ENCODE data around the gene PDE3A.
"Not testable (repeated sequence)": the region's sequence is repeated elsewhere in the genome, so short reads cannot be mapped to it uniquely, and the experiment has no call there.

The PDE3A gene

DNA sequence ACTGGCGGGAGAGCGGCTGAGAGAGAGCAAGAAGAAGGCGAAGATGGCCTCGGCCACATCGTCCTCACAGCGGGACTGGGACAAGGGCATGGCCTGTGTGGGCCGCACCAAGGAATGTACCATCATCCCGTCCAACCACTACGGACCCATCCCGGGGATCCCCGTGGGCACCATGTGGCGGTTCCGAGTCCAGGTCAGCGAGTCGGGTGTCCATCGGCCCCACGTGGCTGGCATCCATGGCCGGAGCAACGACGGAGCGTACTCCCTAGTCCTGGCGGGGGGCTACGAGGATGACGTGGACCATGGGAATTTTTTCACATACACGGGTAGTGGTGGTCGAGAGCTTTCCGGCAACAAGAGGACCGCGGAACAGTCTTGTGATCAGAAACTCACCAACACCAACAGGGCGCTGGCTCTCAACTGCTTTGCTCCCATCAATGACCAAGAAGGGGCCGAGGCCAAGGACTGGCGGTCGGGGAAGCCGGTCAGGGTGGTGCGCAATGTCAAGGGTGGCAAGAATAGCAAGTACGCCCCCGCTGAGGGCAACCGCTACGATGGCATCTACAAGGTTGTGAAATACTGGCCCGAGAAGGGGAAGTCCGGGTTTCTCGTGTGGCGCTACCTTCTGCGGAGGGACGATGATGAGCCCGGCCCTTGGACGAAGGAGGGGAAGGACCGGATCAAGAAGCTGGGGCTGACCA lies 183.6 kb downstream of the PDE3A start:
- DNase-seq (ENCODE audit: low read depth), result not testable (repeated sequence)

DNA sequence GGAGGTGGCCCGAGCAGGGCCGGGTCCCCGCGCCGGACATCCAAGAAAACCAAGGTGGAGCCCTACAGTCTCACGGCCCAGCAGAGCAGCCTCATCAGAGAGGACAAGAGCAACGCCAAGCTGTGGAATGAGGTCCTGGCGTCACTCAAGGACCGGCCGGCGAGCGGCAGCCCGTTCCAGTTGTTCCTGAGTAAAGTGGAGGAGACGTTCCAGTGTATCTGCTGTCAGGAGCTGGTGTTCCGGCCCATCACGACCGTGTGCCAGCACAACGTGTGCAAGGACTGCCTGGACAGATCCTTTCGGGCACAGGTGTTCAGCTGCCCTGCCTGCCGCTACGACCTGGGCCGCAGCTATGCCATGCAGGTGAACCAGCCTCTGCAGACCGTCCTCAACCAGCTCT lies 184.2 kb downstream of the PDE3A start:
- not testable (repeated sequence) for DNase-seq (ENCODE audit: low read depth)

DNA sequence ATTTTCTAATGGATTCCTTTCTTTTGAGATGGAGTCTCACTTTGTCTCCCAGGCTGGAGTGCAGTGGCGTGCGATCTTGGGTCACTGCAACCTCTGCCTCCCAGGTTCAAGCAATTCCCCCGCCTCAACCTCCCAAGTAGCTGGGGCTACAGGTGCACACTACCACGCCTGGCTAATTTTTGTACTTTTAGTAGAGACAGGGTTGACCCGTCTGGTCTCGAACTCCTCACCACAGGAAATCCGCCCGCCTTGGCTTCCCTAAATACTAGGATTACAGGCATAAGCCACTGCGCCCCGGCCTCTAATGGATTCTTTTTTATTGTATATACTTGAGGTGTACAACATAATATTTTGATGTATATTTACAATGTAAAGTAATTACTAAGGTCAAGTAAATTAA lies 186.7 kb downstream of the PDE3A start:
- no peak for DNase-seq (ENCODE audit: low read depth)

DNA sequence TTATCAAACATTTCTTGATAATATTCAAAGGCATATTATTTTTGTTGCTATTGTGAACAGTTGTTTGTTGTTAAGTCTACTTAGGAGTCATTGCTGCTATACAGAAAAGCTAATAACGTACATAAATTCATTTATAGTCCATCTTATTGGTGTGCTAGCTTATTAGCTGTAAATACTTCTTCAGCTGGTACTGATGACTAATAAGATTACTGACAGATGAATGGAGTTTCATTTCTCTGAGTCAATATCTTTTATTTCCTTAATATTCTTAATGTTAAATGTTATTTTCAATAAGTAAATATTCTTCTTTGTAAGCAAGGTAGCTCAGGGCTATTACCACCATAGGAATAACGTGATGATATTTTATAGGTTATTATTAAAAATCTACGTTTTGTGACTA lies 187.4 kb downstream of the PDE3A start:
- no peak for DNase-seq (ENCODE audit: low read depth)

DNA sequence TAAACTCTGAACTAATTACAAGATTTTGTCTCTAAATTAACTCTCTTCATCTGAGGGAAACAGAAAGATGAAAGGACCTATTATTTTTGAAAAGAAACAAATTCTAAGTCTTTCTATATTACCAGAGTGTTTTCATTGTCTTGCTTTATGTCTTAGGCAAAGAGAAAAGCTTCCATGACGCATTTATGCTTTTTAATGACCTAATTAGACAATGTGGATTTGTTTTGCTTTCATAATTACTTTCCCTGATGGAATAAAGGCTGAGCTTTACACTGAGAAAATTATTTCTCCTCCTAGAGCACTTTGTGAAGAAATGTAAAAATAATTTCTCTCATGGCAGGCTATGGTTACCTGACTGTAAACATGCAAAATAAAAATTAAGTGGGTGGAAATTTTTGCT lies 188.8 kb downstream of the PDE3A start:
- no peak for DNase-seq (ENCODE audit: low read depth)

DNA sequence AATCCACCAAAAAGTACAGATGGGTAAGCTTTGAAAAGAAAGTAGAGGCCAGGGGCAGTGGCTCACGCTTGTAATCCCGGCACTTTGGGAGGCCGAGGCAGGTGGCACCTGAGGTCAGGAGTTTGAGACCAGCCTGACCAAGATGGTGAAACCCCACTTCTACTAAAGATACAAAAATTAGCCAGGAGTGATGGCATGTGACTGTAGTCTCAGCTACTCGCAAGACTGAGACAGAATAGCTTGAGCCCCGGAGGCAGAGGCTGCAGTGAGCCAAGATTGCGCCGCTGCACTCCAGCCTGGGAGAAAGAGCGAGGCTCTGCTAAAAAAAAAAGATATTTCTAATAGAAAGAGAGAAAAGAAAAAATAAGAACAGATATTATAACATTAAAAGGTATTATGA lies 192.6 kb downstream of the PDE3A start:
- no peak for DNase-seq (ENCODE audit: low read depth)

DNA sequence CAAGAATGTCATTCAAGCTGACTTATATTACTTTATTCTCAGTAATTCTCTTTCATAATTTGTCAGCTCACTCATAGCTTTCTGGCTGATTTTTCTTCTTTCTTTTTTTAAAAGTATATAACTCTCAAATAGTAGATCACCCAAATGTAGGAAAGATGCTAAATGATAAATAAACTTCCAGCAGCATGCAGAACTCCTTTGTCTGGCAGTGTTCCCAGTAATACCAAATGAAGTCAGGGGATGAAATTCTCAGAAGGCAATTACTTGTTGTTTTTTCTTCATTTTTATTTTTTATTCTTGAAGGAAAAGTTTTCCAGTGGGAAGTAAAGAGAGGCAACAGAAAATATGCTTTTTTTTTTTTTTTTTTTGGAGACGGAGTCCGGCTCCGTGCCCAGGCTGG lies 193.5 kb downstream of the PDE3A start:
- no peak for DNase-seq (ENCODE audit: low read depth)

DNA sequence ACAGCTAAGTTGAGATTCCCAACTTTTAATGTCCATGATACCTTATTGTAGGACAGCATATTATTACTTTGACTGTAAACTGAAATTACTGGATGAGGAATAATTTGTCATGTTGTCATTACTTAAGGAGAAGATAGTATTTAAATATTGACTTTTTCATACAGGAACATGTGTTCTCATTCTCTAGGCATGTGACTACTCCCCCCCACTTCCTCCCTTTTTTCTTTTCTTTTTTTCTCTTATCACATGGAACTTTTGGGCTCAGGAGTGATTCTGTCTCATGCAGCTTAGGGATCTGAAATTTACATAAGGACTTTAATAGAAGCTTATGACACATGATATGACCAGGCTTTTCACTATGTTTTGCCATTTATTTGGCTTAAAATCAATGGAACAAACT lies 199.1 kb downstream of the PDE3A start:
- no peak for DNase-seq (ENCODE audit: low read depth)

DNA sequence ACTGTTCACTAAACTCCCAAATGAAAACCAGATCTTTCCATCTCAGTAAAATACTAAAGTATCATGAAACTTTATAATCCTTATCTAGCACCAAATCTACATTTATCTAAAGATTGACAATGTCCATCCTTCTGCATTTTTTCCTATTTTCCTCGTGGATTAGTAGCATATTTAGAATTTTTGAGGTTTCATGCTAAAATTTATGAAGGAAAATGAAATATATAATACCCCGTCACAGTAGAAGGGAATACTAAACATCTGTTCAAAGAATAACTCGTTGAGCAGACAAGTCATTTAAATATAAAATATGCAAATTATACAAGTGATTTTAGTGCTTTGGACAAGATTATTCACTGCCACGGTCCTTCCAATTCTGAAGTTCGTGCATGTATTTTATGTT lies 204.1 kb downstream of the PDE3A start:
- DNase-seq (ENCODE audit: low read depth), result no peak

DNA sequence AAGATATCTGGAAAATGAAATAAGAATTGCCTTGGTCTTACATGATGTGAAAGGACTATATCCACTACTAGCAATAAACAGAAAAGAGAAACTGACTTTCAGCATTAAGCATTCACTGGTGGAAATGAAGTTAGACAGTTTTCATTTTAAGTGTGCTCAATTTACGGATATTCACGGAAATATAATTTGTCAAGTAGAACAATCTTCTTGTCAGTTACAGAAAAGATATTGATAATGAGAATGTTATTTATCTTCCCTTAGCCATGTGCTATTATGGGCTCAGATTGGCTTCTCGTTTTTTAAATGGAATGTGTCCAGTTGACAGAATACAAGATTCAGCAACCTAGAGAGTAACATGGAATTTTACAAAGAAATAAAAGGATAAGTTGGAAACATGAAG lies 208.2 kb downstream of the PDE3A start:
- no peak for DNase-seq (ENCODE audit: low read depth)

DNA sequence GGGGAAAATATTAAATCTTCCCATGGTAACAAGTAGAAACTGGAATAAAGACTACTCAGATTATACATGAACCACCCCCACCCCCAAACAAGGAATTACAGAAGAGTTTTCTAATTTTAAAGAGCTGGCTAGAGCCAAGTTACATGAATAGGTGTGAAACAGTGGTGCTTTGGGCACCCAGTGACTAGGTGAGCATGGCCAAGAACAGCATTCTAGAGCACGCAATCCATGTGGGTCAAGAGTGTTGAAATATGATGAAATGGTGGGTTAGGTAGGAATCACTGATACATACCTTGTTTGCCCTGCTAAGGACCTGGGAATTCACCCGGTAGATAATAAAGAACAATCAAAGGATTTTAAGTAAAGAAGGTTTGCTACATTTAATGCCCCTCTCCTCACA lies 208.7 kb downstream of the PDE3A start:
- DNase-seq (ENCODE audit: low read depth), result no peak

DNA sequence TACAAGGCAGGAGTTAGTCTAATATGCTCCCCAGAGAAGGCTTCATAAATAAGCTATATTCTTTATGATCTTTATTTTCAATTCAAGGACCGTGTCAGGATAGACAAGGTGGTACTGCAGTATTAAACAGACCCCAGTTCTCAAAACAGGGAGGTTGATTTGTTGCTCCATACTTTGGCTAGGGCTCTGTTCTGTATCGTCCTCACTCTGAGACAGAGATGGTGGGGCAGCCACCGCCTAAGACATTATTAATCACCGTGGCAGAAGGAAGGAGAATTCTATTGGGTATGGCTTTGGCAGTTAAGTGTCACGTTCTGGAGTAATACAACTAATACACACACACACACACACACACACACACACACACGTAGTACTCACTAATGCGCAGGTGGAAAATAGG lies 209.8 kb downstream of the PDE3A start:
- DNase-seq (ENCODE audit: low read depth), result no peak

DNA sequence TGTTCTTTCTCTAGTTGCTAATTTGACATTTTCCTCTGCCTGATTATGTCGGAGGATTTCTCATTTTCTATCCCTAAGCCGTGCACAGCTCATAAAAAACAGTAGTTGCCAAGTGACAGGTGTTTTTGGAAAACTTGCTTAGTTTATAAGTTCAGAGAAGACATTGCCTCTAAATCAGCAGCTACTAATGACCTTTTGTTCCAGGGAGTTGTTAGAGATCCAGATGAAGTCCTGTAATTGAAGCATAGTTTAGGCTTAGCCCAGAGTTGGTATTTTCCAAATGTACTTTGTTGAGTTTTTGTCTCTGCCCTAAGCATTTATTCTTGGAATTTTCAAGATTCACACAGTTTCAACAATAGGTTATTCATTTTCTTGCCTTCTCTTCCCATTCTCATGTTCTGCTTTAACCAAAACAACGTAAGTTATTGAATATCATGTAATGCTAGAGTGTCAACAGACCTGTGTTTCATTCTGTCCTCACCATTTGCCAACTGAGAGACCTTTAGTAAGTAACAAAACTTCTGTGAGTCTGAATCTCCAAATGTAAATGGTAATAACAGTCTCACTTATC lies 216.8 kb downstream of the PDE3A start:
- DNase-seq (ENCODE audit: low read depth), result no peak

DNA sequence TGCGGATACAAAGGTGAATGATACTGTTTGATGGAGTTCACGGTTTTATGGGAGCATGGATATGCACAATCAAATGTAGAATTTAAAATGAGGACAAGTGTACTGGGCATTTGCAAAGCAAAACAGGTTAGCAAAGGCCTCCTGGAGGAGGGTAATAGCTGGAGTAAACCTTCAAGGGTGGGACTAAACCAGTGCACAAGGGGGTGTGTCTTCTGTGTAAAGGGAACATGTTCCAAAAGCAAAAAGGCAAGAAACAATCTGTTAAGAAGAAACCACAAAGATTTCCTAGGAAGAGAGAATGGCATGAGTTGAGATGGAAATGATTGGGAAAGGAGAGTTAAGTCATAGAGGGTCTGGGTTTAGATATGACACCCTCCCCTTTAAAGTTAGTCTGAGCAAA lies 217.6 kb downstream of the PDE3A start:
- no peak for DNase-seq (ENCODE audit: low read depth)

DNA sequence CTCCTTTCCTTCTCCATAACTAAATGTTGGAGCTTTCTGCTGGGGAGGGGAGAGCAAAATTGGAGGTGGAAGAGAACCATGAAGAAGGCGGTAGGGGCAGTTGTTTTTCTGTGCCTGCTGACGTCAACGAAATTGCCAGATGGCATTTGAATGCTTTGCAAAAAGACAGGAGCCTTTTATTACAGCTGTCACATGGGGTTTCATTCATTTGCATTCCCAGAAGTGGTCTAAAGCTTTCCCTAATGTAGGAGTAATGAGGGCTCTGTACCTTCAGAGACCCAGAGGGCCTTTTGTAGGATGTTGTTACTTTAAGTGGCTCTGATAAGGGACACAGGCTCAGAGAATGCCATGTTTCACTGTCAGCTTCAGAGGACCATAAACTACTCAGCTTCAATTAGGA lies 219.7 kb downstream of the PDE3A start:
- no peak for DNase-seq (ENCODE audit: low read depth)

DNA sequence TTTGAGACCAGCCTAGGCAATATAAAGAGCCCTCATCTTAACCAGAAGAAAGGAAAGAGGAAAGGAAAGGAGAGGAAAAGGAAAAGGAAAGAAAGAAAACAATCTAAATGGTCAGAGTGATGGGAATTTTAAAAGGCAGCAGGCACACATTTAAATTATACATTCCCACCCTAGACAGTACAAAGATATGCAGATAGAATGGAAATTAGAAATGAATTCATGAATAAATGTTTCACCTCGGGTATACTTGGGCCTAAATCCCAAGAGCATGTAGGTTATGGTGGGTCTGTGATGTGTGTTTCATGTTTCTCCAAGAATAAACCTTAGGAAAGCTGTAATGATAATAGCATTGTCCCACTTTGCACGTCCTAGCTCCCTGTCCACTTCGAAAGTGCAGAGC lies 222.2 kb downstream of the PDE3A start:
- DNase-seq (ENCODE audit: low read depth), result no peak

DNA sequence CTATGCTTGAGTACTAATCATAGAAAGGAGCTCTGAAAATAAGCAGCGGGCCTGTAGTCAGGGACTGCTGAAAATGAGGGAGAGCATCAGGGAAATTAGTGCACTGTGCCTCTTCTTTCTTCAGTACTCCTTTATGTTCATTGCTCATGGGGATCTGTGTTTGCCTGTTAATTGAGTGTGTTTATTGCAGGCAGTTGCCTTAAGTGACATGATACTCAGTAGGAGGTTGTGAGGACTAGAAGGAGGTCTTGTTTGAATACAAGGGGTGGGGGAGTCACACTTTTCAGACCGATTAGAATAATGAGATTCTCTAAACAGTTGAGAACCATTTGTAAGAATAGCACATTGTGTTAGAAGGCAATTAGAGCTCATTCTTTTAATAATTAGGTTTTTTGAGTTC lies 224.2 kb downstream of the PDE3A start:
- DNase-seq (ENCODE audit: low read depth), result no peak

DNA sequence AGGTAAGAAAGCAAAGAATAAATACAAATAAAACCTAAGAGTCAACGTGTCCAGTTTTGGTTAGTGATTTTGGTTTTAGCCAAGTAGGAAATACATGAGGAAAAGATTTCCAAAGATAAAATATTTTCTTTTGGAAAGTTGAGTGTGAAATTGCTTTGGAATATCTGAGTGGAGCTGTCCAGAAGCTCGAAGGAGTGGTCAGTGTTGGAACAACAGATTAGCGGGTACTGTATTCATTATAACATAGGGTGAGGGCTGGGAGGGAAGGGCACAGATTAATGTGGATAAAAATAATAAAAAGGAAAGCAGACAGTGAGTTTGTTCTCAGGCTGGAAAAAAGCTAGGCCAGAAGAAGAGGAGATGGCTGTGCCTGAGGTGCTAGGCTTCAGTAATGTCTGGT lies 225.3 kb downstream of the PDE3A start:
- no peak for DNase-seq (ENCODE audit: low read depth)

DNA sequence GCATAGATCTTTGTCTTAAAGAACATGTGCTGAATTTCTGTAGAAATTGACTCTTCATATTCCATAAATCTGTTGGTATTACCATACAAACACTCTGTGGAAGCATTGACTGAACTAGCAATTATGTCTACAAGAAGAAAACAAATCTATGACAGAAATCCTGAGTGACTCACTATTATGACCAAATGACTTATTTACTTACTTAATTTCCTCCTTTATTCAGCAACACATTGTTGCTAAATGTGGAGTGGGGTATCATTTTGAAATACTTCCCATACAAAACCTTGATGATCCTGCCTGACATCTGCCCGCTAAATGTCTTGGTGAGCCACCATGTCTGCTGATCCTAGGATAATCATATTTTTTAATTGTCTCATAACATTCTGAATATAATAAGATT lies 227.7 kb downstream of the PDE3A start:
- DNase-seq (ENCODE audit: low read depth), result no peak

DNA sequence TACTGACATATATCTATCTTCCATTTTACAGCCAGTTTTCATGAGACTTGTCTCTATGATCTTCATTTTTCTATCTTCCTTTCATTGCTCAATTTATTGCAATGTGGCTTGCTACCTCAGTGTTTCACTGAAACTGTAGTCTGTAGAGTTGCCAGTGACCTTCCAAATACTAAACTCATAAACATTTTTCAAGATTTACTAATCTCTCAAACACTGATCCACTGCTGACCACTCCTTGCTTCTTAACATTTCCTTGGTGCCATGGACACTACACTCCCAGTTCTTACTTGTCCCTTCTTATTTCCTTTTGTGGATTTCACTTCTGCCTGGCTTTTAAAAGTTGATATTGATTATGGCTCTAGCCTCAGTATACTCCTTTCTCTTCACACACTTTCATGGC lies 231.4 kb downstream of the PDE3A start:
- DNase-seq (ENCODE audit: low read depth), result no peak

DNA sequence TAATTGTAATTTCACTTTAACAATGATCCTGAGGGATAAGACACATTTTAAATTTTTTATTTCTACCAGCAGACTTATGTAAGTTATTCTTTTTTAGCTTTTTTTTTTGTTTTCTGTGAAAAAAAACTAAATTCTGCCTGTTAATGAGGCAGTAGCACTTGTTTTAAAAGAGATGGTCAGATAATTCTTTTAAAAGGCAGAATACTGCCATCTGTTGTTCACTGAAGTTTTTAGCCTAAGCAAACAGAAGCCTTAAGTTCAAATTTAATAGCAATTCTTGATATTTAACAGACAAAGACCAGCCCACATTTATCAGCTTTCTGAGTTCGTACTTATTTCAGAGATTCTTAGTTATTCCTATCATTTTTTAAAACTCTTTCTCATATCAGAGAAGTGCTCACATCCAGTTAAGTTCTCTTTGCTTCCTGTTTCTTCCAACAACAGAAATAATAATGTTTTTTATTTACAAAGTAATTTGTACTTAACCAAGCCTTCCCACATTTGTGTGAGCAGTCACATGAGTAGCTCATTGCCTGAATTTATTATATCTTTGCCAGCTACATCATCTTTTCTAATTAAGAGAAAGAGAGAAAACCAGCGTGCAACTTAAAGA lies 233.4 kb downstream of the PDE3A start:
- DNase-seq (ENCODE audit: low read depth), result no peak

DNA sequence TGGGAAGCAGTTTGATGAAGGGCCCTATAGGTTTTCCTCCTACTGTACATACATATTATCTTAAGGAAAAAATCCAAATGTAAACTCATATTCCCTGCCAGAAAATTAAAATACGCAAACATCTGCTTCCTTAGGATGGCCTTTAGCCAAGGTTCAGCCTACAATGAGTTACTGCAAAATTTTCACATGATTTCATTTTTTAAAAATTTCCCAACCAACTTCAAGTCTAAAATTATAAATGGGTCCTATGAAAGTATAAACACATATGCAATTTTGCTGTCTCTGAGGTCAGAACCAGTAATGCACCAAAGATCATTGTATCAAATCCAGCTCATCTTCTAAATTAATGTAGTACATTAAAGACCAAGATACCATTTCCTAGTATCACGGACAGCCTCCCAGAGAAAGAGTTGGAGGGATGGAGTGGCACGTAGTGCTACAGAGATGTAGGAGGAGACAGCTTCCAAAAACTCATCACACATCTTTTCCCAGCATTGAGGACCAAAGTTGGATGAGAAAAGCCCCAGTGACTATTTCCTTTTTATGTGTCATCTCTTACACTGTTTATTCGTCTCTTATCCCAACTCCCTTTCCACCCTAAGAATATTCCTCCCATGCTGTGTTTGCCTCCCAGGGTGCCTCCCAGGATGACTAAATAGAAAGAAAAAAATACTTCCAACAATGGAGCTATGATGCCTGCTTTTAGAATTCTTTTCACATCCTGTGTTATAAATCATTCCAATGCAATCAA lies 234.5 kb downstream of the PDE3A start:
- no peak for DNase-seq (ENCODE audit: low read depth)

DNA sequence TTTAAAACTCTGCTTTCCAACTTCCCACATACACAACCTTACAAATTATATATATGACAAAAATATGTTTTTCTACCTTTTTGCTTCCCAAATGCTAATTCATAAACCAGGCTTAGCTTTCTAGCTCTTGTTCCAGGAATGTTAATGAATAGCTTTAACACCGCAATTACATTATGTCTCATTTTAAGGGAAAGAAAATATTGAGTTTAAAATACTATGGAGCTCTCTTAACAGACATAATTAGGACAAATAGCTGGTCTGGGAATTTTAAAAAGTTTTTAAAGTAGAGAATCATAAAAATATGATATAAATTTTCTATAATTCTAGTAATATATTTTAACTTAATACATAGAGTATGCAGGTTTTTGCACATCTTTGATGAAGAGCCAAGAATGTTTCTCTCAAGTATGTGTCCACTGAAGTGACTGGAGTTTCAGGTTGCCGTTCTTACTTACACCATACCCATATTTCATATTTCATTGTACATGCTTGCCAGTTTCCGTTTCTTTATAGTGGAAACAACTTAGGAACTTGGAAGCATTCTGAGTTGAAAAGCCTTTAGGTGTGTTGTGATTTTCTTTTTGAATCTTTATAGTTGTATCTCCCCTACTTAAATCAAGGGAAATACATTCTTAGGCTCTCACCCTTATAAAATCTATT lies 236.2 kb downstream of the PDE3A start:
- DNase-seq (ENCODE audit: low read depth), result no peak
